Spleen (tissue), 7 donors: Measurements from ENCODE around the gene PDE4D.

ENCODE experiments used
- CTCF ChIP-seq, 11 experiments: fragments of 200-600 bp in 7 of 11; fragments of 450-650 bp in 4 of 11; sonication (generic) in 4 of 11; IDR thresholded peaks in 8 of 11; conservative IDR thresholded peaks in 3 of 11; 1 replicate in 7 of 11; 2 replicates in 4 of 11; pipeline versions ENCODE4 v1.4.0 to v1.8.0; 2016 to 2021; ENCODE audit warnings: antibody characterized with exemption in 11 of 11, inconsistent platforms in 4 of 11, mild to moderate bottlenecking in 1 of 11
- POLR2A ChIP-seq, 3 donors: fragments of 450-650 bp; IDR thresholded peaks; one replicate each; pipeline ENCODE4 v1.5.1; 2017; ENCODE audit warnings: antibody characterized with exemption in 3 of 3, mild to moderate bottlenecking in 1 of 3
- POLR2AphosphoS5 ChIP-seq, 3 donors: sonication (generic); formaldehyde crosslinking; IDR thresholded peaks; one replicate each; pipeline ENCODE4 v1.5.1; 2017; ENCODE audit warnings: antibody characterized with exemption in 3 of 3
- donor health status: DM: no; HTN: no; CAD: no; lungs with moderate emphysema.
- donor health status: DM: no; HTN: no; CAD: no.
- donor health status: DM: no; HTN: no; CAD: no.

GRCh38 chr5:58930520-58930919 lies 963.0 kb downstream of the PDE4D start:
- TF ChIP-seq POLR2A (IDR thresholded peaks at IDR 0.05), result no peak
- TF ChIP-seq CTCF (IDR thresholded peaks at IDR 0.05 in 8 of 11, conservative IDR thresholded peaks at IDR 0.05 in 3 of 11), result no peak
- TF ChIP-seq POLR2AphosphoS5 (IDR thresholded peaks at IDR 0.05), result no peak
